A549 (cell line): Measurements from ENCODE around the gene PTPRS.

Source experiments
- CTCF ChIP-seq: fragments of >200 bp; sonication (Bioruptor Twin); formaldehyde crosslinking; IDR thresholded peaks from 3 replicates; pipeline ENCODE4 v1.5.1; 2016
- HES2 ChIP-seq: fragments of >200 bp; sonication (Bioruptor Twin); formaldehyde crosslinking; IDR thresholded peaks from 2 replicates; pipeline ENCODE4 v1.6.1; 2016
- KDM5A ChIP-seq: fragments of 200-600 bp; sonication (generic); IDR thresholded peaks from 2 replicates; pipeline ENCODE4 v1.6.1; 2016; ENCODE audit warnings: antibody characterized with exemption, mild to moderate bottlenecking
- PHF8 ChIP-seq: fragments of 200-600 bp; sonication (generic); IDR thresholded peaks from 2 replicates; pipeline ENCODE4 v1.6.1; 2016; ENCODE audit warnings: low read depth, mild to moderate bottlenecking, antibody characterized with exemption, moderate library complexity, borderline replicate concordance
- POLR2A ChIP-seq: IDR thresholded peaks from 2 replicates; pipeline ENCODE4 v1.6.1; 2012; ENCODE audit warnings: mild to moderate bottlenecking, low read length
- RFX5 ChIP-seq: fragments of 450-650 bp; IDR thresholded peaks from 2 replicates; pipeline ENCODE4 v1.7.1; 2014; ENCODE audit warnings: antibody characterized with exemption, mild to moderate bottlenecking, moderate library complexity
- TFCP2L1 ChIP-seq: fragments of 250-450 bp; sonication (Bioruptor Pico); IDR thresholded peaks from 2 replicates; pipeline ENCODE4 v1.5.0; 2021; ENCODE audit warnings: mild to moderate bottlenecking
- TF ChIP-seq, protein P1 (sequence below): IDR thresholded peaks from 2 replicates; pipeline ENCODE4 v1.6.1; 2012
- TF ChIP-seq, protein P2 (sequence below): IDR thresholded peaks from 2 replicates; pipeline ENCODE4 v1.6.1; 2012
- TF ChIP-seq, protein P3 (sequence below): fragments of 450-650 bp; IDR thresholded peaks from 2 replicates; pipeline ENCODE4 v1.6.1; 2014; ENCODE audit warnings: antibody characterized with exemption

DNA sequence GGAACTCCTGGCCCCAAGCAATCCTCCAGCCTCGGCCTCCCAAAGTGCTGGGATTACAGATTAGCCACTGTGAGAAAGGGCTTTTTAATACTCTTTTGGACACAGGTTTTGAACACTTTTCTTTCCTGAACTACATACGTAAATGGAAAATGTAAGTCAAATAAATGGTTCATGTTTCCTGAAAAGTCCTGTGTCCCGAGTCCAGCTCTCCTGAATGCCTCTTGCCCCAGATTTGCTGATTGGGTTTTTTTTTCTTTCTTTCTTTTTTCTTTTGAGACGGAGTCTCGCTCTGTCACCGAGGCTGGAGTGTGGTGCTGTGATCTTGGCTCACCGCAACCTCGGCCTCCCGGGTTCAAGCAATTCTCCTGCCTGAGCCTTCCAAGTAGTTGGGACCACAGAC lies 24.5 kb downstream of the PTPRS start:
- no peak for TF ChIP-seq CTCF
- no peak for TF ChIP-seq POLR2A
- TF ChIP-seq, protein P1, sequence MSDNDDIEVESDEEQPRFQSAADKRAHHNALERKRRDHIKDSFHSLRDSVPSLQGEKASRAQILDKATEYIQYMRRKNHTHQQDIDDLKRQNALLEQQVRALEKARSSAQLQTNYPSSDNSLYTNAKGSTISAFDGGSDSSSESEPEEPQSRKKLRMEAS = no peak
- TF ChIP-seq, protein P2, sequence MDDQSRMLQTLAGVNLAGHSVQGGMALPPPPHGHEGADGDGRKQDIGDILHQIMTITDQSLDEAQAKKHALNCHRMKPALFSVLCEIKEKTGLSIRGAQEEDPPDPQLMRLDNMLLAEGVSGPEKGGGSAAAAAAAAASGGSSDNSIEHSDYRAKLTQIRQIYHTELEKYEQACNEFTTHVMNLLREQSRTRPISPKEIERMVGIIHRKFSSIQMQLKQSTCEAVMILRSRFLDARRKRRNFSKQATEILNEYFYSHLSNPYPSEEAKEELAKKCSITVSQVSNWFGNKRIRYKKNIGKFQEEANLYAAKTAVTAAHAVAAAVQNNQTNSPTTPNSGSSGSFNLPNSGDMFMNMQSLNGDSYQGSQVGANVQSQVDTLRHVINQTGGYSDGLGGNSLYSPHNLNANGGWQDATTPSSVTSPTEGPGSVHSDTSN = no peak
- no peak for TF ChIP-seq HES2
- no peak for TF ChIP-seq PHF8
- TF ChIP-seq, protein P3, sequence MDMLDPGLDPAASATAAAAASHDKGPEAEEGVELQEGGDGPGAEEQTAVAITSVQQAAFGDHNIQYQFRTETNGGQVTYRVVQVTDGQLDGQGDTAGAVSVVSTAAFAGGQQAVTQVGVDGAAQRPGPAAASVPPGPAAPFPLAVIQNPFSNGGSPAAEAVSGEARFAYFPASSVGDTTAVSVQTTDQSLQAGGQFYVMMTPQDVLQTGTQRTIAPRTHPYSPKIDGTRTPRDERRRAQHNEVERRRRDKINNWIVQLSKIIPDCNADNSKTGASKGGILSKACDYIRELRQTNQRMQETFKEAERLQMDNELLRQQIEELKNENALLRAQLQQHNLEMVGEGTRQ = no peak
- TF ChIP-seq TFCP2L1 (CRISPR knock-in tag) = no peak
- TF ChIP-seq RFX5 = no peak
- no peak for TF ChIP-seq KDM5A
